Osteocyte (in vitro differentiated cells): ENCODE data around the gene CACNA1C. TPM values are rescaled to one million over a fixed set of nuclear protein-coding genes. Genes with fewer than 3 reads are reported as not detected.

Experiments used
- DNase-seq: peaks from one replicate; pipeline ENCODE4 v3.0.0; 2021; ENCODE audit warnings: mixed read lengths; ENCODE audit not compliant: unreplicated experiment; ENCODE audit errors: extremely low spot score
- H3K27ac Mint-ChIP-seq: one replicate; pipeline ENCODE4 v1.8.0; 2021; ENCODE audit warnings: mild to moderate bottlenecking, mixed read lengths; ENCODE audit not compliant: unreplicated experiment
- H3K27me3 Mint-ChIP-seq: one replicate; pipeline ENCODE4 v1.8.0; 2021; ENCODE audit warnings: mixed read lengths; ENCODE audit not compliant: unreplicated experiment
- H3K36me3 Mint-ChIP-seq: one replicate; pipeline ENCODE4 v1.8.0; 2021; ENCODE audit warnings: mixed read lengths; ENCODE audit not compliant: unreplicated experiment
- H3K4me1 Mint-ChIP-seq: one replicate; pipeline ENCODE4 v1.8.0; 2021; ENCODE audit warnings: mixed read lengths; ENCODE audit not compliant: unreplicated experiment
- H3K4me3 Mint-ChIP-seq: one replicate; pipeline ENCODE4 v1.8.0; 2021; ENCODE audit warnings: mild to moderate bottlenecking, moderate library complexity, mixed read lengths; ENCODE audit not compliant: unreplicated experiment
- H3K9me3 Mint-ChIP-seq: one replicate; pipeline ENCODE4 v1.8.0; 2021; ENCODE audit warnings: mixed read lengths; ENCODE audit not compliant: unreplicated experiment
- total RNA-seq: library from RNA; stranded (reverse); gene quantifications from 2 replicates; pipeline ENCODE4 v1.2.1, GENCODE V29; 2021
- TF ChIP-seq, protein P1 (sequence below): fragments of 200-600 bp; sonication (generic); IDR thresholded peaks from 2 replicates; pipeline ENCODE4 v1.5.0; 2021; ENCODE audit warnings: antibody characterized with exemption, mild to moderate bottlenecking, moderate library complexity

The CACNA1C gene
- total RNA-seq, 1 donor from 2014 or later: 67.4 TPM

GRCh38 chr12:2283916-2284315 lies 231.1 kb downstream of the CACNA1C start:
- no peak for DNase-seq
- H3K4me3 Mint-ChIP-seq: peak overlapping the region; percentile 63
- no peaks in the 10 kb centered on the region for H3K9me3 Mint-ChIP-seq
- H3K27me3 Mint-ChIP-seq: no peaks in the 10 kb centered on the region
- TF ChIP-seq, protein P1, sequence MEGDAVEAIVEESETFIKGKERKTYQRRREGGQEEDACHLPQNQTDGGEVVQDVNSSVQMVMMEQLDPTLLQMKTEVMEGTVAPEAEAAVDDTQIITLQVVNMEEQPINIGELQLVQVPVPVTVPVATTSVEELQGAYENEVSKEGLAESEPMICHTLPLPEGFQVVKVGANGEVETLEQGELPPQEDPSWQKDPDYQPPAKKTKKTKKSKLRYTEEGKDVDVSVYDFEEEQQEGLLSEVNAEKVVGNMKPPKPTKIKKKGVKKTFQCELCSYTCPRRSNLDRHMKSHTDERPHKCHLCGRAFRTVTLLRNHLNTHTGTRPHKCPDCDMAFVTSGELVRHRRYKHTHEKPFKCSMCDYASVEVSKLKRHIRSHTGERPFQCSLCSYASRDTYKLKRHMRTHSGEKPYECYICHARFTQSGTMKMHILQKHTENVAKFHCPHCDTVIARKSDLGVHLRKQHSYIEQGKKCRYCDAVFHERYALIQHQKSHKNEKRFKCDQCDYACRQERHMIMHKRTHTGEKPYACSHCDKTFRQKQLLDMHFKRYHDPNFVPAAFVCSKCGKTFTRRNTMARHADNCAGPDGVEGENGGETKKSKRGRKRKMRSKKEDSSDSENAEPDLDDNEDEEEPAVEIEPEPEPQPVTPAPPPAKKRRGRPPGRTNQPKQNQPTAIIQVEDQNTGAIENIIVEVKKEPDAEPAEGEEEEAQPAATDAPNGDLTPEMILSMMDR: no peak
- peak overlapping the region; percentile 96 for H3K27ac Mint-ChIP-seq
- H3K4me1 Mint-ChIP-seq: peaks cover 71% of the 10 kb centered on the region
- H3K36me3 Mint-ChIP-seq: peaks cover 3% of the 10 kb centered on the region

- Mint-ChIP-seq H3K27me3 (no peaks in the 10 kb centered on the region), H3K4me3 (peak overlapping the region; percentile 63), H3K27ac (peak overlapping the region; percentile 96), H3K36me3 (peaks cover 3% of the 10 kb centered on the region), H3K9me3 (no peaks in the 10 kb centered on the region), H3K4me1 (peaks cover 76% of the 10 kb centered on the region)
- DNase-seq: no peak
- TF ChIP-seq, protein P1: no peak
Observed at GRCh38 chr12:2284321-2284813, 231.6 kb downstream of the CACNA1C start.

DNA sequence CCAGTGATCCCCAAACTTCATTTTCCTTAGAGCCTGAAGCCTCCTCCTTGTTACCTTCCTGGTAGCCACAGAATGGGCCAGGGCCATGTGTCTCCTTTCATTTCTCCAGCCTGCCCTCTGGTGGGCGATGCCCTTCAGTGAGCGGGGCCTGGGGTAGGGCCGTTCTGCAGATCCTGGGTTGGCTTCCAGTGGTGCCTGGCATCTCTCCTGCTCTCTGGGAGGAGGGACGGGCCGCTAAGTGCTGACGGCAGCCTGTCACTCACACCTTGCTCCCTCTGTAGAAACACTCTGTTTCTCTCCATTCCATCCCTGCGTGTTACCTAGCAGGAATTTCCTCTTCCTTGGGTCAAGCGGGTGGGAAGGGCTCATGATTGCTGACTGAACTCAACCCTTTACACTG lies 232.1 kb downstream of the CACNA1C start:
- Mint-ChIP-seq H3K36me3 (peaks cover 3% of the 10 kb centered on the region), H3K27me3 (no peaks in the 10 kb centered on the region), H3K4me3 (peak overlapping the region; percentile 63), H3K4me1 (peaks cover 81% of the 10 kb centered on the region), H3K9me3 (no peaks in the 10 kb centered on the region), H3K27ac (peak overlapping the region; percentile 96)
- TF ChIP-seq, protein P1: peak; percentile 86
- DNase-seq: peak; percentile 94

DNA sequence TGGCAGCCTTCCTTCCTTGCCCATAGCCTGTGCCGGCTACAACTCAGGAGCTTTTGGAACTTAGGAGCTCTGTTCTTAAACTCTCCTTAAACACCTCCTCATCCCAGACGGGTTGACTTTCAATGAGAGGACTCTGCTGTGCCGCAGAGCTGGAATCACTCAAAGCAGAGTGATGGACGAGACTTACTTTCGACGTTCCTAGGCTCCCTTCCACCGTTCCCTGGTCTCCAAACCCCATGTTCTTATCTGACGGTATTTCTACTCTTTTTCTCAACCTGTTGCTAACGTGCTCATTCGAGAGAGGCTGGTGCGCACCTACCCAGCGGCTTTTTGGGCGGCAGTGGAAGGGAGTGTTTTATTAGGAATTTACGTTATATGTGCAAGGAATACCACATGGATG lies 232.7 kb downstream of the CACNA1C start:
- no peak for DNase-seq
- TF ChIP-seq, protein P1: no peak
- no peaks in the 10 kb centered on the region for H3K27me3 Mint-ChIP-seq
- no peaks in the 10 kb centered on the region for H3K9me3 Mint-ChIP-seq
- peaks cover 3% of the 10 kb centered on the region for H3K36me3 Mint-ChIP-seq
- H3K4me3 Mint-ChIP-seq: no peak overlapping the region
- H3K27ac Mint-ChIP-seq: peak overlapping the region; percentile 96
- peaks cover 87% of the 10 kb centered on the region for H3K4me1 Mint-ChIP-seq

DNA sequence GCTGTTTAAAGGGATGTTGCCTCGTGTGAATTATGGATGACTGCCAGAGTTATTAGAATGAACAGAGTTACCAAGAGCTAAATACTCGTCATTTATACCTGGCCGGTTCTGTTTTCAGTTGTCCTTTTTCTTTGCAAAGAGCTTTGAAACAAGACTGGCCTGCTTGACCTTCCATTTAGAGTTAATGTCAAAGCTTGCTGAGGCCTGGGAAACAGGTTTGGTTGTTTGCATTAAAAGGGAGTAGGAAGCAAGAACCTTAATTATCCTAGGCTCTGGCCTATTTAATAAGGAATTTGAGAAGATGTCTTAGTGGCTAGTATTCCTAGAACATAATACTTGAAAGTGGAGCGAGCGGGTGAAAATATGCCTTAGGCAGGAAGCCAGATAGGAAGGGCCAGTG lies 233.3 kb downstream of the CACNA1C start:
- H3K27ac Mint-ChIP-seq: peak overlapping the region; percentile 96
- DNase-seq: no peak
- TF ChIP-seq, protein P1: no peak
- H3K9me3 Mint-ChIP-seq: no peaks in the 10 kb centered on the region
- H3K27me3 Mint-ChIP-seq: no peaks in the 10 kb centered on the region
- no peak overlapping the region for H3K4me3 Mint-ChIP-seq
- peaks cover 93% of the 10 kb centered on the region for H3K4me1 Mint-ChIP-seq
- no peaks in the 10 kb centered on the region for H3K36me3 Mint-ChIP-seq
